Mucosa of descending colon (tissue), 3 donors: ENCODE data around the gene IL1RL2. TPM values are rescaled to one million over a fixed set of nuclear protein-coding genes. Genes with fewer than 3 reads are reported as not detected.

Experiments used
- ATAC-seq: fragments of 200-7000 bp; cut with Tn5 transposase; one replicate; pipeline ENCODE4 v1.9.1; 2020; ENCODE audit warnings: mild to moderate bottlenecking, moderate library complexity
- DNase-seq, 3 donors: peaks; one replicate each; pipeline ENCODE4 v3.0.0-alpha.2; 2020
- H3K36me3 ChIP-seq: fragments of 200-600 bp; one replicate; pipeline ENCODE4 v1.8.0; 2021; ENCODE audit warnings: low read depth, mild to moderate bottlenecking
- H3K4me1 ChIP-seq: fragments of 200-600 bp; one replicate; pipeline ENCODE4 v1.8.0; 2021; ENCODE audit warnings: low read depth, mild to moderate bottlenecking
- H3K4me3 ChIP-seq: fragments of 200-600 bp; one replicate; pipeline ENCODE4 v1.8.0; 2021; ENCODE audit warnings: mild to moderate bottlenecking
- H3K9me3 ChIP-seq: fragments of 200-600 bp; one replicate; pipeline ENCODE4 v1.8.0; 2021; ENCODE audit warnings: mild to moderate bottlenecking
- CTCF ChIP-seq: fragments of 200-600 bp; IDR thresholded peaks from one replicate; pipeline ENCODE4 v1.8.0; 2022; ENCODE audit warnings: antibody characterized with exemption, mild to moderate bottlenecking
- intact Hi-C, 2 donors: fragments of 100-400 bp; cut with DNase I in 1 of 2; cut with micrococcal nuclease in 1 of 2; formaldehyde crosslinking; loops; one replicate each; pipeline versions ENCODE4 v1.11.0 to v1.11.1; 2022; cut with DNase I, micrococcal nuclease
- total RNA-seq, 3 donors: library from RNA; stranded (reverse); fragmentation: NEBNext Ultra II Directional in 2 of 3; extraction: Animal tissue kit (Norgen Biotek cat#: 25700) in 2 of 3; gene quantifications; one replicate each; pipeline versions ENCODE4 v1.2.1 to v1.2.4, GENCODE V29; 2021 to 2023
- donor health status: DM: no; HTN: no; CAD: no; lungs with moderate emphysema.
- donor health status: DM: no; HTN: no; CAD: no.
- donor health status: DM: no; HTN: yes; CAD: no.

The IL1RL2 gene
- total RNA-seq, 3 donors from 2014 or later = 1.5 to 1.7 (median 1.5) TPM

GRCh38 chr2:102229141-102229769 is 42.4 kb downstream of the IL1RL2 start:
- intact Hi-C loops = no loop called here
- DNase-seq (no peak), ATAC-seq (no peak)
- no peaks in the 10 kb centered on the region for H3K9me3 ChIP-seq
- H3K4me3 ChIP-seq = no peak overlapping the region
- H3K36me3 ChIP-seq = no peaks in the 10 kb centered on the region
- no peak for TF ChIP-seq CTCF
- H3K4me1 ChIP-seq = peaks cover 22% of the 10 kb centered on the region

GRCh38 chr2:102230410-102230909 is 43.6 kb downstream of the IL1RL2 start:
- Histone ChIP-seq H3K4me3 (no peak overlapping the region), H3K36me3 (no peaks in the 10 kb centered on the region), H3K4me1 (peaks cover 22% of the 10 kb centered on the region), H3K9me3 (no peaks in the 10 kb centered on the region)
- TF ChIP-seq CTCF = no peak
- intact Hi-C loops = no loop called here
- no peak for ATAC-seq
- DNase-seq = no peak

GRCh38 chr2:102233132-102233884 is 46.5 kb downstream of the IL1RL2 start:
- intact Hi-C loops = no loop called here
- no peak for TF ChIP-seq CTCF
- no peak overlapping the region for H3K4me3 ChIP-seq

GRCh38 chr2:102235042-102235473 is 48.2 kb downstream of the IL1RL2 start:
- intact Hi-C loops = loop anchor here in 1 of 2 donors (5.0 kb wide), 1 partner anchor 213 kb away; no protein-coding TSS in a partner anchor
- no peaks in the 10 kb centered on the region for H3K4me1 ChIP-seq
- ATAC-seq = no peak
- no peaks in the 10 kb centered on the region for H3K9me3 ChIP-seq
- no peak for DNase-seq
- TF ChIP-seq CTCF = no peak
- no peak overlapping the region for H3K4me3 ChIP-seq
- no peaks in the 10 kb centered on the region for H3K36me3 ChIP-seq

More at GRCh38 chr2:102233132-102233884, 46.5 kb downstream of the IL1RL2 start:
- Histone ChIP-seq H3K9me3 (no peaks in the 10 kb centered on the region), H3K36me3 (no peaks in the 10 kb centered on the region), H3K4me1 (peaks cover 4% of the 10 kb centered on the region)
- DNase-seq = no peak
- ATAC-seq = no peak

- TF ChIP-seq CTCF = no peak
- Histone ChIP-seq H3K36me3 (no peaks in the 10 kb centered on the region), H3K4me3 (no peak overlapping the region), H3K9me3 (no peaks in the 10 kb centered on the region), H3K4me1 (no peaks in the 10 kb centered on the region)
- DNase-seq (no peak), ATAC-seq (peak; percentile 50)
- intact Hi-C loops = loop anchor here in 1 of 2 donors (5.0 kb wide), 1 partner anchor 213 kb away; no protein-coding TSS in a partner anchor
Observed at GRCh38 chr2:102235491-102235890, 48.7 kb downstream of the IL1RL2 start.
